ENCODE results near the gene FAAP100. TPM values are rescaled to one million over a fixed set of nuclear protein-coding genes. Genes with fewer than 3 reads are reported as not detected.
"Not testable (repeated sequence)": the region's sequence is repeated elsewhere in the genome, so short reads cannot be mapped to it uniquely, and the experiment has no call there.

Gene FAAP100, protein sequence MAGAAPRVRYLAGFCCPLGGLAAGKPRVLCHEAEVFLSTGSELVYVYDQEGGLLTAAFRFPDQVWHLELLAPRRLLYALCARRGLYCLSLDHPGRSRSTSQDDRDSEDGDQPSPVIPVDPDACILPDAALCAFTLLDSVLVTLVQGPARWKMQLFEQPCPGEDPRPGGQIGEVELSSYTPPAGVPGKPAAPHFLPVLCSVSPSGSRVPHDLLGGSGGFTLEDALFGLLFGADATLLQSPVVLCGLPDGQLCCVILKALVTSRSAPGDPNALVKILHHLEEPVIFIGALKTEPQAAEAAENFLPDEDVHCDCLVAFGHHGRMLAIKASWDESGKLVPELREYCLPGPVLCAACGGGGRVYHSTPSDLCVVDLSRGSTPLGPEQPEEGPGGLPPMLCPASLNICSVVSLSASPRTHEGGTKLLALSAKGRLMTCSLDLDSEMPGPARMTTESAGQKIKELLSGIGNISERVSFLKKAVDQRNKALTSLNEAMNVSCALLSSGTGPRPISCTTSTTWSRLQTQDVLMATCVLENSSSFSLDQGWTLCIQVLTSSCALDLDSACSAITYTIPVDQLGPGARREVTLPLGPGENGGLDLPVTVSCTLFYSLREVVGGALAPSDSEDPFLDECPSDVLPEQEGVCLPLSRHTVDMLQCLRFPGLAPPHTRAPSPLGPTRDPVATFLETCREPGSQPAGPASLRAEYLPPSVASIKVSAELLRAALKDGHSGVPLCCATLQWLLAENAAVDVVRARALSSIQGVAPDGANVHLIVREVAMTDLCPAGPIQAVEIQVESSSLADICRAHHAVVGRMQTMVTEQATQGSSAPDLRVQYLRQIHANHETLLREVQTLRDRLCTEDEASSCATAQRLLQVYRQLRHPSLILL
- total RNA-seq: 44.2 and 50.8 TPM in 2 replicates

DNA sequence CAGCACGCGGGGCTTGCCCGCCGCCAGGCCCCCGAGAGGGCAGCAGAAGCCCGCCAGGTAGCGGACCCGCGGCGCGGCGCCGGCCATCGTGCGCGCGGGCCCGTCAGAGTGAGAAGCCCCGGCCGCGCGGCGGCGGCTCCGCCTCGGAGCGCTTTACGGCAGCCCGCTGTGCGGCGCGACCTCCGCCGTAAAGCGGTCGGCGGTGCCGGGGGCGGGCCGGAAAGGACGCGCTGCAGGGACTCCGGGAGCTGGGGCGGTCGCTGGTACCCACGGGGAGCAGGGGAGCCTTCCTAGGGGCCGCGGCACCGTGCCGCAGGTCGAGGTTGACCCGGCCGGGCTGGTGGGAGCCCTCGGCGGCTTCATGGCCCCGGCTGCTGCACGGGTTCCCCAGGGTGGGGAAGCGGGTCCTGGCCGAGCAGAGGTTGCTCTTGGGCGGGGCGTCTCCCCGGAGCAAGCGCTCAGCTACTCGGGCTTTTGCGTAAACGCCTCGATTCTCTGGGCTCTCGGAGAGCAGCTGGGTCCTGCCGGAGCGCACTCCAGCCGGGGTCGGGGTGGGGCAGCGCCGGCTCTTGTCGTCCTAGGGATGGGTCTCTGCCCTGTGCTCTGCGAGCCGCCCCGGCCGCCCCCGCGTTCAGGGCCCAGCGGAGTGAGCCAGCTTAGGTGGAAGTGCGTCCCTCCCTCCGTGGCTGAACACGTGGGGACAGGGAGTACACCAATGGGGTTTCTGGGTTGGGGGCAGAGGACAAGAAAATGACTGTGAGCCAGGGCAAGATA, at the start of gene FAAP100:
Gene FAAP100 (minus strand): TSS at position 110 of the 774 bp plus-strand sequence. CDS start 23 bp downstream, at position 87.
- no peak for DNase-seq (ENCODE audit: extremely low read depth, low read depth, low spot score)

DNA sequence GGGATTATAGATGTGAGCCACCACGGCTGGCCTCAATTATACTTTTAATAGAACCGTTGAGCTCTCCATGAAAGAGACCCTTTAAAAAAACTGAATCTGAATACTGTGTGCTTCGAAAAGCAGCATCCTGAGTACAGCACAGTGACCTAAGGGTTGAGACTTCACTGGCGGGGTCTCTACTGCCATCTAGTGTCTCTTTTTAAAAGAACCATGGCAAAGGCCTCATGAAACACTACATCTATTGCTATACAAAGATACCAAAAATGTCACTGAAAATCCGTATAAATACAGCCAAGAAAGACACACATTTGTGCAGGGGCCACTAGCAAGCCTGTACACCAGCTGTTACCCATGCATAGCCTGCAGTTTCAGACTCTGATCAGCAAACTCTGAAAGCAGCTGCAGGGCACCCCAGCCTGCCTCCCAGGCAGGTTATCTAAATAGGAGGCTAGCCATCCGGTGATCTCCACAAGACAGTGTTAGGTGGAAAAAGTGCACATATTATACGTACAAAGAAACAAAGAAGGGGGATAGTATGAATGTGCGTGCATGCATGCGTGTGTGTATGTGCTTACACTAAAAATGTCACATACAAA, 49.5 kb upstream of the FAAP100 start:
- DNase-seq (ENCODE audit: extremely low read depth, low read depth, low spot score): peak; percentile 56

DNA sequence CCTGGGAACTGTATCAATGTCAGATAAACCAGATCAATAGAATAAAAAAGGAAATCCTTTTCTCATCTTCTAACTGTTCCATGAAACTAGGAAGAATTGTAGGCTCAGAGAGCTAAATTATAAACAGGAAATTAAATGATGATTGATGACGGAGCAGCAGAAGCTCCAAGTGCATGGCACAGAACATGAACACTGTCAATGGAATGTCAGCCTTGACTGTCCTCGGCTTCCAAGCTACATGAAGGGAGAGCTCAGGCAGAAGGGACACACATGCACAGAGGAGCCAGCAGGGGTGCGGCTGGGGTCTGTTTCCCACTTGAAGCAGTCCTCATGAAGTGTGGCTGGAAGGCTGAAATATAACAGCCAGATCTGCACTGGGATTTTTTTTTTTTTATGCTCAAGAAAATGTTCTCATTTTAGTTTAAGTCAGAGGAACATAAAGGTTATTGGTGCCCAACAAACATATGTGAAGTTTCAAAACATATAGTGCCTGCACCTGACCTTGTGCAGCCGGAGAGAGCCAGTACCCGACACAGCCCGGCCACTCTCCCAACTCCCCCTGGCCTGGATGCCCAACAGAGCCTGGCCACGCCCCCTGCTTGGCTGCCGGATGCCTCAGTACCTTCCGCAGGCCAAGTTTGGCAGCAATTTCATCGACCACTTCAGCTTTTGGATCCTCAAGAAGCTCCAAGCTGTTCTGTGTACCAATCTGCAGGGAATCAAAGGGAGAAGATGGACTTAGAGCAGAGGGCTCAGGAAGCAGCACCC, 47.8 kb upstream of the FAAP100 start:
- no peak for DNase-seq (ENCODE audit: extremely low read depth, low read depth, low spot score)

DNA sequence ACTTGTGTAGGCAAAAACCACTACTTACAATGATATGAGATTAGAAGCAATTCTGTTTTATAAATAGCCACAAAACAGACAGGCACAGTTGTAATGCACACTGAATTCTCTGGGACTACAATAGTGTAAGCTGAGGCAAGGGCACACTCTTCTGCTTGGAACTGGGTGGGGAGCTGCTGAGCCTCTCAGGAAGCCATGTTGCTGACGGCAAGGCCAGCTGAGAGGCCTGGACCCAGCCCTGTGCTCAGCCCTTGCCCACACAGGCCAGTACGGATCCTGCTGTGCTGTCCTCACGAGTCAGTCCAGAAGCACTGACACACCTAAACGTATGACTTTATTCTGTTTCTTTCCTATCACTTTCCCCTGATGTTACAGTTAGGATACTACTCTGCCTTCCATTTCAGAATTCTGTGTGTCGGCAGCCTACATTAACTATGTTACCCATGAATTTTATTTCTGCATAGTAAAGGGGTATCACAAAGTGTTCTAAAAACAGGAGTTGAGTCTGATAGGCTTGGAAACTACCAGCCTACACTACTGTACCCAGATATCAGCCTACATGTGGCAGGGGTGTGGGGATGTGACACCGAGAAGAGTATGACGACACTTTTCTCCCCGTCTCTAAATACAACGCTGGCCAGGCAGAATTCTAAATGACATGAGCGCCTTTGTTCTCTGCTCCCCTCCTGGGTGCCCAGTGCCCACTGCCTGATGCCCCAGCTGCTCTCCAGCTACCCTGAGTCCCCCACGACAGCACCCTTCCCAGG, 41.1 kb upstream of the FAAP100 start:
- DNase-seq (ENCODE audit: extremely low read depth, low read depth, low spot score): no peak

DNA sequence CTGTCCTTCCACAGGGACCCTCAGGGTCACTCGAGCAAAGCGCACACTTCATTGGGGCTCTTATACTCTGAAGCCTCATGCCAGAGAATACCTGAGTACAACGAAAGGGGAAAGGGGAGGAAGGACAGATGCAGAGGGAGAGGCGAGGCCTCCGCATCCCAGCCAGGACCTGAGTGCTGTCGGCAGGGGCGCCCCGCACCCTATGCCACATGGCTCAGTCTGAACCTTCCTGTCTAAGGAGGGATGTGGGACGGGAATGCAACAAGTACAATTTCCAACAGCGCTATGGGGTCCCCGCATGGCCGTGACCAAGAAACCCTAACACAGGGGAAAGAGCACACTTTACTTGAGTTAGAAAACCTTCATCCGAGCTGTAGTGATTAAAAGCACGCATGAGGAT, 39.8 kb upstream of the FAAP100 start:
- no peak for DNase-seq (ENCODE audit: extremely low read depth, low read depth, low spot score)

DNA sequence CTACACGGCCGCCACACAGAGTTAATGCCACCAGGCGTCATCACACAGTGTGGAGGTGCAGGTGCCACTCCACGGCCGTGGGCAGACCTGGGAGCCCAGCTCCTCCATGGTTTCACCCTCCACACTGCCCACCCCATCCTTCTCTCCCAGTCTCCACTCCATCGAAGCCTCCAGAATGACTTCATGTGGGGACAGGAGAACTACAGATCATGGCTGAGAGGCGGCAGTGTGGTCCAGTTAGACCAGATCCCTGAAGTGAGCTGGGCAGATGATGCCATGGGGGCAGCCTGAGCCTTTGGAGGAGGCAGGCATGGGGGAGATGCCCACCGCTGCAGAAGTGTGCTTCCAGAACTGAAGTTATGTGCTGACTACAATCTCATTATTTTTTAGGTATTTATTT, 38.0 kb upstream of the FAAP100 start:
- DNase-seq (ENCODE audit: extremely low read depth, low read depth, low spot score): no peak

DNA sequence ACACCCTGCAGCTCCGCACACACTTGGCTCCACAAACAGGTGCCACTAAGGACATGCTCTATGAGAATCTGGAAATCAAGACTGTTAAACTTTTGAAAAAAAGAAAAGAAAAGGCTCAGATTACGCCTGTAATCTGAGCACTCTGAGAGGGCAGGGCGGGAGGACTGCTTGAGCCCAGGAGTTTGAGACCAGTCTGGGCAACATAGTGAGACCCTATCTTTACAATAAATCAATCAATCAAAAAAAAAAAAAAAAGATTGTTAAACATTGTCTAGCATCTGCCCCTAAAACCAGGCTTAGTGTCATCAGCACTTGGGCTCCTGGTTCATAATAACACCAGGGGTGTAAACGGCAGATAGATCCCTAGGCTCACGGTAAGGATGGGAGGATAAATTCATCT, 37.5 kb upstream of the FAAP100 start:
- no peak for DNase-seq (ENCODE audit: extremely low read depth, low read depth, low spot score)

DNA sequence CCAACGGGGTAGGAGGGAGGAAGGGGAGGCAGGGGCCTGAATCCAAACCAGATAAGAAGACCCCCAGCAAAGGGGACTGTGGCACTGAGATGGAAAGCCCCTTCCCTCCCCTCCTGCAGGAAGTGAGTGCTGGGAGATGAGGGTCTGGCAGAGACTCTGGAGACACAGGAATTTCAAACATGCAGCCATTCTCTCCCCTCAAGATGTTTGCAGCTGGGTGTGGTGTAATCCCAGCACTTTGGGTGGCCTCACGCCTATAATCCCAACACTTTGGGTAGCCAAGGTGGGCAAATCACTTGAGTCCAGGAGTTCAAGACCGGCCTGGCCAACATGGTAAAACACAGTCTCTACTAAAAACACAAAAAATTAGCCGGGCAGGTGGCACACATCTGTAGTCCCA, 33.9 kb upstream of the FAAP100 start:
- DNase-seq (ENCODE audit: extremely low read depth, low read depth, low spot score): no peak

DNA sequence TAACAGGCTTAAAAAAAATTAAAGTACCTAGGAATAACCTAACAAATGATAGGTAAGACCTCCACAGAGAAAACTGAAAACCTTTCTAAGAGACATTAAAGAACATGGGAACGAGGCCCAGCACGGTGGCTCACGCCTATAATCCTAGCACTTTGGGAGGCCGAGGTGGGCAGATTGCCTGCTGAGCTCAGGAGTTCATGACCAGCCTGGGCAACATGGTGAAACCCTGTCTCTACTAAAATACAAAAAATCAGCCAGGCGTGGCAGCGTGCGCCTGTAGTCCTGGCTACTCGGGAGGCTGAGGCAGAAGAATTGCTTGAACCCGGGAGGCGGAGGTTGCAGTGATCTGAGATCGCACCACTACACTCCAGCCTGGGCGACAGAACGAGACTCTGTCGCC, 32.6 kb upstream of the FAAP100 start:
- not testable (repeated sequence) for DNase-seq (ENCODE audit: extremely low read depth, low read depth, low spot score)

DNA sequence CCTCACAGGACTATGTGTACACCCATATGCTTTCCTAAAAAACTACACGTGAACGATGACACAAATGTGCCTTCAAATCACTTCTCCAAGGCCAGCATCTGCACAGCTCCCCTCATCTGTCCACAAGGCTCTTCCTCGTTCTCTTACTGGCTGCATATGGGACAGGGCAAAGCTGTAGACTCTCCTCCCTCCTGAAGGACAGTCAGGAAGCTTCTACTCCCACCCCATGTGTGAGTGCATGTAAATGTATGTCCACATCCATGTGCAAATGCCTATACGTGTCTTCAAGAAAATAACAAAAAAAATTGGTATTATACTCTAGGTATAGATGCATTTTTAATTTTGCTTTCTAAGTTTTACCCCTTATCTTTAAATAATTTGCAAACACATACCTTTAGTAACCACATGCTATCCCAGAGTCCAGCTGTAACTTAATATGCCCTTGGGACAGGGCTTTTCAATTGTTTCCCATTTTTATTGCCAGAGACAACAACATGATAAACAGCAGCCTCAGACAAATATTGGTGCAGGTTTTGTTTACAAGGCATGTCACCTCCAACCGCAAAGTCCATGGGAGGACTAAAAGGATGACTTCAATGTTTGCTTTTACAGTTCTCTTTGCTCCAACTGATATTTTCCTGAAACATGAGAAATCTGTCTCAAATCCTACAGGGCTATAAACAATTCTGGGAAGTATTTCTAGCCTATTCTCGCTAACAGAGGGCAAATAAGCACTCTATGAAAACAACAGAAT, 31.6 kb upstream of the FAAP100 start:
- DNase-seq (ENCODE audit: extremely low read depth, low read depth, low spot score): no peak

DNA sequence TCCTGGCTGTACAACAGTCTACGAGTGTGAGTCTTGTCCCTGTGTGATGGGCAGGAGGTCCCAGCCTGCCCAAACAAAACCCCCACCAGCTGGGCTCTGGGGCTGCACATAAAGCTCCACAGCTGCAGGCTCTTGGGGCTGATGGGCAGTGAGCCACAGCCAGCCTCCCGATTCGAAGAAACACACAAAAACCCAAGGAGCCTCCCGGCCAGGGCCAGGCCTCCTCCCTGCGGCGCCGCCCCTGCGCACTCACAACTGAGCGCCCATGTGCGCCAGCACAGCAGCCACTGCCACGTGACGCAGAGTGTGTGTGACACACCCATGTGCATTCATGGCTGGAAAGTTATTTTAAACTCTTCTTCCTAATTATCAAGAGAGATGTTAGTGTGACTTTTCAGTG, 30.6 kb upstream of the FAAP100 start:
- DNase-seq (ENCODE audit: extremely low read depth, low read depth, low spot score): no peak

DNA sequence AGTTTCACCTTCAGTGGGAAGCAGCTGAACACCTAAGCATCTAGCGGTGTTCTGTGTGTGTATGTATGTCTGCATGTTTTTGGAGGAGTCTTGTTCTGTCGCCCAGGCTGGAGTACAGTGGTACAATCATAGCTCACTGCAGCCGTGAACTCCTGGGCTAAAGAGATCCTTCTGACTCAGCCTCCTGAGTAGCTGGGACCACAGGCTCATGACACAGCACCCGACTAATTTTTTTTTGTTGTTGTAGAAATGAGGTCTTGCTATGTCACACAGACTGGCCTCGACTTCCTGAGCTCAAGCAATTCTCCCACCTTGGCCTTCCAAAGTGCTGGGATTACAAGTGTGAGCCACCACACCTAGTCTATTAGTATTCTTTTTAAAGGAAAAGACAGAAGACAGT, 30.2 kb upstream of the FAAP100 start:
- no peak for DNase-seq (ENCODE audit: extremely low read depth, low read depth, low spot score)

DNA sequence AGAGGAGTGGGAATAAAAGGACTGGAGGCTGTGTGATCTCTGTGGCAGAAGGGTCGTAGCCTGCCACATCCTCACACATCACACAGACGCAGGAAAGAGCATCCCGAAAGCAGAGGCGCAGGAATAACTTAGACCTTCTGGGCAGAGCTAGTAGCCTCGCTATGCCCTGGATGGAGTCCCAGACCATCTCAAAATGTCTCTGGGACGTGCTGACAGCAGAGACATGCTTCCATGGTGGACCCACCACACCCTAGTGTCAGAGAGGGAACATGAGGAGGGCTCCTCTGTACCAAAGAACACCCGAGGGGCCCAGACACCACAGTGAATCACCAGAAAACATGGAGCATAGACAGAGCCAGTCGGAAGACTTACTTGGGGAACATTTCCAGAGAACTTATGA, 29.6 kb upstream of the FAAP100 start:
- DNase-seq (ENCODE audit: extremely low read depth, low read depth, low spot score): no peak

DNA sequence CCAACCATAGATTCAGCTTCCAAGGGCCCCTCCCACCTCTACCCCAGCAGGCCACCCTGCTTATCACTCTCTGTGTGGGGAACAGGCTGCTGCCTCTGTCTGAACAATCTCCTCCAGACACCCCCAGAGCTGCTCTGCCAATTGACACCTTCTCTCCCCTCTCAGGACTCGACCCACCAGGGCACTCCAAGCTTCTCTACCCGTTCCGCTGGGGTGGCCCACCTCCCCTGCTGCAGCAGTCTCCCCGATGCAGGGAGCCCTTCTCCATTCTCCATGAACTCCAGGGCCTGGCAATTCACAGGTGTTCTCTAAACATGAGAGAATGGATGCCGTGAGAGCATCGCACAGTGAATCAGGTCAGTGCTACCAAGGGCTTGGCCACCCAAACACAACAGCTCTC, 28.3 kb upstream of the FAAP100 start:
- DNase-seq (ENCODE audit: extremely low read depth, low read depth, low spot score): no peak

DNA sequence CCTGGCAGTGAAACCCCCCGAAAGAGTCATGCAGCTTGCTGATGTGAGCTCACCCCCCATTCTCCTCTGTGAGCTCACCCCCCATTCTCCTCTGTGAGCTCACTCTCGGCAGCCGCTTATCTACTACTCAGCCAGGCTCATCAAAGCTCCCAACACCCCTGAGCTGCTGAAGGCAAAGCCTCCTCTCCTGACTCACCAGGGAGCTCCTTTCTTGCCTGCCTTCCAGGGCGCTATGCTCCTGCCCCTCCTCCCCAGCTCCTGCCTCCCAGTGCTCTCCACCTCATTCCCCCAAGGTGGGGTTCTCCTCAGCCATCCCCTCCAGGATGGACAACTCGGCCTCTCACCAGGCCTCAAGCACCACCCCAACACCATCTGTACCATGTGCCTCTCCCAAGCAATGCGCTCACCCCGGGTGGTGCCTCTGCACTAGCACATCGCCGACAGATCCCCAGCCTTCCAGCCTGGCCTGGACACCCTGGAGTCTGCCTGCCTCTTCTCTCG, 27.7 kb upstream of the FAAP100 start:
- DNase-seq (ENCODE audit: extremely low read depth, low read depth, low spot score): no peak

DNA sequence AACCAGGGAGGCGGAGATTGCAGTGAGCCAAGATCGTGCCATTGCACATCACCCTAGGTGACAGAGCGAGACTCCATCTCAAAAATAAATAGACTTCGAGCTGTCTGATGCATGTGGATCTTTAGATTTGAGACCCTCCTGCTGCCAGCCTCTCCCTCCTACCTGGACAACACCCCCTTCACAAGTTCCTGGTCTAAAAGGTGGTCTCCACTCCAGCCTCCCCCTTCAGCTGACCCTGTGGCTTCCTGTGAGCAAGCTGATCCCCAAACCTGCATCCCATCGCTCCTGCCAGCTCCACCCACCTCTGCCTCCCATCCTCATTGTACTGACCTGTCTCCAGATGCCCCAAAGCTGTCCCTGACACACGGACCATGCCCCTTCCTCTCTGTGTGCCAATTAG, 27.1 kb upstream of the FAAP100 start:
- no peak for DNase-seq (ENCODE audit: extremely low read depth, low read depth, low spot score)

DNA sequence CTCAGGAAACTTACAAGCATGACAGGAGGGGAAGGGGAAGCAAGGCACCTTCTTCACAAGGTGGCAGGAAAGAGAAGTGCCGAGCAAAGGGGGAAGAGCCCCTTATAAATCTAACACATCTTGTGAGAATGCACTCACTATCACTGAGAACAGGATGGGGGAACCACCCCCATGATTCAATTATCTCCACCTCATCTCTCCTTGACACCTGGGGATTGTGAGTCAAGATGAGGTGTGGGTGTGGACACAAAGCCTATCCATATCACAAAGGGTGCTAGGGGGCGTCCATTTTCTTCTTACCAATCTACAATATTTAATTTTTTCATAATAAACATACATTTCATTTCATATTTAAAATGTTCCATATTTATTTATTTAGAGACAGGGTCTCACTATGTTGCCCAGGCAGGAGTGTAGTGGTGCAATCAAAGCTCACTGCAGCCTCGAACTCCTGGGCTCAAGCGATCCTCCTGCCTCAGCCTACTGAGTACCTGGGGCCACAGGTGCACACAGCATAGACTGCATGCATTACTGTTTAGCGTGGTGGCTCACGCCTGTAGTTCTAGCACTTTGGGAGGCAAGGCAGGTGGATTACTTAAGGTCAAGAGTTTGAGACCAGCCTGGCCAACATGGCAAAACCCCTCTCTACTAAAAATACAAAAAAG, 26.5 kb upstream of the FAAP100 start:
- DNase-seq (ENCODE audit: extremely low read depth, low read depth, low spot score): no peak

DNA sequence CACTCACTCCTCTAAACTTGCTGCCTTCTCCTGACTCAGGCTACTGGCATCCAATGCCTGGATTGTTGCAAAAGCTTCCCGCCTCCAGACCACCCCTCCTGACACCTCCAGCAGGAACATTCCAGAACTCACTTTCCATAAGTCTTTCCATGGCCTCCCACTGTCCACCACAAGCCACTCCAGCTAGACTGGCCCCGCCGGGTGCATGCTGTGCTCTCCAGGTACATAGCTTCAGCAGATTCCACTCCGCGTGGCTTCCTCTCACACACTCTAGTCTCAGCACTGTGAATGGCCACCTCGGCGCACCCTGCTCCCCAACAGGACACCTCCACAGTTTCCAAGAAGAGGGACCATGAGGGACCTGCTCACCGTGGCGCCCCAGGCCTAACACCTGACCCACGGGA, 25.9 kb upstream of the FAAP100 start:
- no peak for DNase-seq (ENCODE audit: extremely low read depth, low read depth, low spot score)

Data from glomerular endothelial cell (primary cell).